CD4-positive, alpha-beta T cell treated with Interleukin-12 subunit alpha and Interleukin-12 subunit beta, for 1 hour (primary cell): ENCODE data around the gene FBXO47.
A peak's percentile ranks its signal among the peaks of the same experiment; 100 is the strongest.

Experiments
- DNase-seq: peaks from one replicate; pipeline ENCODE4 v3.0.0-alpha.2; 2020

The FBXO47 gene

DNA sequence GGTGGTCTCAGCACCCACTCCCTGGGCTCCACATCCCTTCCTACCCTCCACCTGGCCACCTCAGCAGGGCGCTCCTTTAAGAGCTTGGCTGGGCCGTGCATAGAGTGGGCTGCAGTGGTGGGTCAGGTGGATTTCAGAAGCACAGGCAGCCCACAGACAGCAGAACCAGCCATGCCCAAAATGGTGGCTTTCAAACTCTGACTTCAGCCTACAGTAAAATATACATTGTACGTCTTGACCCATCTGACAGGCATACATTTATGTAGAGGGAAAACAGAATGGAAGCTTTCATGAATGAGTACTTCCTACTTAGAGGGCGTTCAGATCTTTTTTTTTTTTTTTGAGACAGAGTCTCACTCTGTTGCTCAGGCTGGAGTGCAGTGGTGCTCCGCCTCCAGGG, 67.8 kb downstream of the FBXO47 start:
- no peak for DNase-seq

- peak; percentile 86 for DNase-seq
Observed at GRCh38 chr17:38898812-38899348, 68.3 kb downstream of the FBXO47 start.

GRCh38 chr17:38898291-38898679, 68.9 kb downstream of the FBXO47 start:
- DNase-seq = peak; percentile 32

GRCh38 chr17:38897671-38898290, 69.4 kb downstream of the FBXO47 start:
- DNase-seq = no peak

DNA sequence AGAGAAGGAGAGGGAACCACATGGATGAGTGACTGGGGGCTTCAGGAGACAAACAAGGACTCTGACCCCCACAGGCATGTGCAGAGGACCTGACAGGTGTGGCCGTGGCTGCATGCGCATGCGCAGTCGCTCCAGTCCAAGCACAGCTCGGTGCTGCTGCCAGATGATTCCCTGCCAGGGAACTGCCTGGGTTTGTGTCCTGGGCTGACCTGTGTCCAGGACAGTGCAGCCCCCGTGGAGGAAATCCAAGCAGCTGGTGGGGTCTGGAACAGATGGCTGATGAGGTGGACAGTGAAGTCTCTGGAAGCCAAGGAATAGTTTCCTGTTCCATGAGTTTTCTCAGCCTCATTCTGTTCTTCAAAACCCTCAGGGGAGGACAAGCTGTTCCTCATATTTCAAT, 70.0 kb downstream of the FBXO47 start:
- no peak for DNase-seq

GRCh38 chr17:38896346-38896954, 70.8 kb downstream of the FBXO47 start:
- no peak for DNase-seq

DNA sequence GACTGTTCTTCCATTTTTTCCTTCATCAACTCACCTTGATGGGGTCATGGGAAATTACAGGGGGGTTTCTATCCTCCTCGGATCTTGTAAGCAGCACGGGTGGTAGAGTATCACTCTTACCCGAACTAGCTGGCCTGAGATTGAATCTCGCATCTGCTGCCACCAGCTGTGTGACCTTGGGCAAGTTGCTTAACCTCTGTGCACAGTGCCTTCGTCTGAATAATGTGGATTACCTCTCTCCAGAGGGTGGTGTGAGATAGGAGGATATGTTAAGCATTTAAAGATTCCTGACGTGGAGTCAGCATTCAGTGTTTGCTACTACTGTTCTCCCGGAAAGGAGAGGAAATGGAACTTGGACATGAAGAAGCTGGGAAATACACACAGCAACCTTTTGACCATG, 72.9 kb downstream of the FBXO47 start:
- DNase-seq = no peak

- DNase-seq = peak; percentile 42
Observed at GRCh38 chr17:38893607-38894006, 73.6 kb downstream of the FBXO47 start.

DNA sequence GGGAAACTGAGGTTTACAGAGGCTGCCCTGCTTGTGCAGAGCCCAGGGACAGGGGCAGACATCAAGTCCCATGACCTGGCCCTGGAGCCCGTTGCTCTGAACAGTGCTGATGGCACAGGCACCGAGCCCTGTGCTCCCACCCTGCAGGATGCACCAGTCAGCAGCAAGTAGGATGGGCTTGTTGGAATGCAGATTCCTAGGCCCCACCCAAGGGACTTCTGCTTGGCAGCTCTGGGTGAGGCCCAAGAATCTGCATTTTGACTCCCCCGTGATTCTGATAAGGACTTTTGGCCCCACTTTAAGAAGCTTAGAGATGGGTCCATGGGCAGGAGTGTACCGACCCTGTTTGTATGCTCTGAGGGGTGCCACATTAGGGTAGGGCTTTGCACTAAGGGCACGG, 74.1 kb downstream of the FBXO47 start:
- DNase-seq = no peak

- DNase-seq = no peak
Observed at GRCh38 chr17:38892620-38893019, 74.6 kb downstream of the FBXO47 start.

- DNase-seq = no peak
Observed at GRCh38 chr17:38892083-38892482, 75.1 kb downstream of the FBXO47 start.

DNA sequence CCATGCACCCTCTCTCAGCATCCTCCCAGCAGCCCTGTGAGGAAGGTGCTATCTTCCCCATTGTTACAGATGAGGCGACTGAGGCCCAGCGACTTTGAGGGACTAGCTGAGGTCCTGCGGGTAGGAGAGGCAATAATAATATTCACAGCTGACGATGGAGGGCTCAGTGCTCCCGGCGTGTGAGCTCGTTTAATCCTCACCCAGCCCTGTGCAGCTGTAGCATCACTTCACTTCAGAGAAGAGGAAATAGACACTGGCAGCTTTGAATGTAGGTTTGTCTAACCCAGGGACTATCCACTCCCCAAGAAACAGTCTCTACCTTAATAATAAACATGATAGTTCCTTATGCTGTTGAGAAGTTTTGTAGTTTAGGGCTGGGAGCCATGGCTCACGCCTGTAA, 75.8 kb downstream of the FBXO47 start:
- no peak for DNase-seq

DNA sequence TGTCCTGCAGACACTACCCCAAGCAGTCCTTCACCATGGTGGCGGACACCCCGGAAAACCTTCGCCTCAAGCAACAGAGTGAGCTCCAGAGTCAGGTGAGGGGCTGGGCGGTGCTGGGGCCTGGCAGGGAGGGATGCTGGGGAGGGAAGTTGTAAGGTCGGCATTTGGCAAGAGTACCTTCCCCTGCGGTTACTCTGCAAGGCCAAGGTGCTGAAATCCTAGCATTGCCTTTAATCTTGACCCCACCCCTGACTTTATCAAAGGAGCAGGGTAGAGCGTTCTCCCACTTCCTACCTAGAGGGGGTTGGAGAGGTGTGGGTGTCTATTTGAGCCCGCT, 76.8 kb downstream of the FBXO47 start:
- no peak for DNase-seq

GRCh38 chr17:38889745-38890409, 77.3 kb downstream of the FBXO47 start:
- no peak for DNase-seq

GRCh38 chr17:38888842-38889241, 78.4 kb downstream of the FBXO47 start:
- no peak for DNase-seq

DNA sequence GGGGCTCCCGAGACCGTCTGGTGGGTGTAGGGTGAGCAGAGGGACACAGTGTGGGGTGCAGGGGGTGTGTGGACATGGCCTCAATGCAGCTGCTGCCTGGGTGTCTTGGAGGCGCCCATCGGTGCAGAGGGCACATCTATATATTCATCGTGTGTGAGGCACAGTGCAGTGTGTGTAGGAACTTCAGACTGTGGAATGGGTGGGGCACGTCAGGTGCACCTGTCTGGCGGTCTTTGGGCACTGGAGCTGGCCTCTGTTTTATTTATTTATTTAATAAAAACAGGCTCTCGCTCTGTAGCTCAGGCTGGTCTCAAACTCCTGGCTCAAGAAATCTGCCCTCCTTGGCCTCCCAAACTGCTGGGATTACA, 80.6 kb downstream of the FBXO47 start:
- DNase-seq = no peak
